Fibroblast of the aortic adventitia (primary cell): ENCODE data around the gene CASKIN1. TPM values are rescaled to one million over a fixed set of nuclear protein-coding genes. Genes with fewer than 3 reads are reported as not detected.

Experiments used
- DNase-seq: peaks from one replicate; pipeline ENCODE4 v3.0.0-alpha.2; 2010; ENCODE audit warnings: low read depth
- H3K4me3 ChIP-seq: 2 replicates; pipeline ENCODE4 v1.5.1; 2011; ENCODE audit warnings: low read depth, mild to moderate bottlenecking, control low read depth, low read length, moderate library complexity
- CTCF ChIP-seq: IDR thresholded peaks from 2 replicates; pipeline ENCODE4 v1.5.1; 2011; ENCODE audit warnings: mild to moderate bottlenecking, low read length, control low read depth, inconsistent platforms; ENCODE audit not compliant: insufficient read depth
- total RNA-seq: library from RNA; depleted of rRNA; stranded (reverse); fragments of >200 nt; gene quantifications from 2 replicates; pipeline ENCODE4 v1.2.3, GENCODE V29; 2012; ENCODE audit warnings: low replicate concordance

CASKIN1 gene
- total RNA-seq, 1 donor, result 0.18 TPM

- DNase-seq, result no peak
- no peak overlapping the region for H3K4me3 ChIP-seq
- no peak for TF ChIP-seq CTCF
Measured at GRCh38 chr16:2161911-2162310, 34.5 kb downstream of the CASKIN1 start.

GRCh38 chr16:2160915-2161551 is 35.4 kb downstream of the CASKIN1 start:
- TF ChIP-seq CTCF, result no peak
- peak; percentile 70 for DNase-seq
- peak overlapping the region; percentile 22 for H3K4me3 ChIP-seq

GRCh38 chr16:2159175-2159838 is 37.1 kb downstream of the CASKIN1 start:
- peak; percentile 87 for DNase-seq
- no peak for TF ChIP-seq CTCF
- H3K4me3 ChIP-seq, result peak overlapping the region; percentile 52

- H3K4me3 ChIP-seq, result peak overlapping the region; percentile 93
- no peak for TF ChIP-seq CTCF
- DNase-seq, result no peak
Measured at GRCh38 chr16:2158262-2158638, 38.2 kb downstream of the CASKIN1 start.

- H3K4me3 ChIP-seq, result peak overlapping the region; percentile 93
- DNase-seq, result no peak
- TF ChIP-seq CTCF, result no peak
Measured at GRCh38 chr16:2157480-2158261, 38.7 kb downstream of the CASKIN1 start.

- no peak for DNase-seq
- peak overlapping the region; percentile 93 for H3K4me3 ChIP-seq
- TF ChIP-seq CTCF, result no peak
Measured at GRCh38 chr16:2156849-2157224, 39.6 kb downstream of the CASKIN1 start.
